Liver (tissue), 3 donors: Measurements from ENCODE around the gene PIR.

ENCODE experiments used
- ATF3 ChIP-seq: IDR thresholded peaks from 2 replicates; pipeline ENCODE4 v1.6.1; 2016; ENCODE audit warnings: antibody characterized with exemption
- CTCF ChIP-seq: fragments of 150-350 bp; IDR thresholded peaks from 2 replicates; pipeline ENCODE4 v1.5.1; 2017; ENCODE audit warnings: improper control_type of control experiment, low read depth, low read length; ENCODE audit not compliant: missing input control
- JUND ChIP-seq, 2 donors: IDR thresholded peaks; 2 replicates each; pipeline ENCODE4 v1.6.1; 2016; ENCODE audit warnings: antibody characterized with exemption in 2 of 2
- SP1 ChIP-seq: IDR thresholded peaks from 2 replicates; pipeline ENCODE4 v1.6.1; 2018; ENCODE audit warnings: antibody characterized with exemption, mild to moderate bottlenecking
- ZBTB33 ChIP-seq: IDR thresholded peaks from 2 replicates; pipeline ENCODE4 v1.6.1; 2016; ENCODE audit warnings: antibody characterized with exemption
- donor health status: healthy.
- donor health status: healthy.

- TF ChIP-seq CTCF (peak; percentile 2), ZBTB33 (no peak), SP1 (no peak), ATF3 (no peak), JUND (IDR thresholded peaks at IDR 0.05) (no peak)
Observed at GRCh38 chrX:15382813-15383212, 110.3 kb downstream of the PIR start.
